ENCODE results near the gene GON4L.
"Not testable (repeated sequence)": the region's sequence is repeated elsewhere in the genome, so short reads cannot be mapped to it uniquely, and the experiment has no call there.

GON4L gene

GRCh38 chr1:155873860-155874259 is 16.8 kb upstream of the GON4L start:
- no peak for DNase-seq

- DNase-seq: no peak
Observed at GRCh38 chr1:155872527-155872926, 15.5 kb upstream of the GON4L start.

GRCh38 chr1:155871390-155871789 is 14.4 kb upstream of the GON4L start:
- DNase-seq: no peak

- DNase-seq: no peak
Observed at GRCh38 chr1:155867766-155868165, 10.8 kb upstream of the GON4L start.

GRCh38 chr1:155864393-155864792 is 7.4 kb upstream of the GON4L start:
- DNase-seq: no peak

GRCh38 chr1:155861896-155862295 is 4.9 kb upstream of the GON4L start:
- DNase-seq: no peak

- DNase-seq: no peak
Observed at GRCh38 chr1:155860970-155861510, 4.0 kb upstream of the GON4L start.

GRCh38 chr1:155859881-155860871 is 3.2 kb upstream of the GON4L start:
- DNase-seq: peak; percentile 69 to 86

GRCh38 chr1:155859234-155859829 is 2.3 kb upstream of the GON4L start, which contains the start of gene SYT11:
SYT11 (plus strand) TSS chr1:155859567; CDS start chr1:155859762, 195 bp downstream.
- DNase-seq: peak; percentile 99 to 100

- peak in 1 of 2 experiments; percentile 58 for DNase-seq
Observed at GRCh38 chr1:155858800-155859233, 1.8 kb upstream of the GON4L start.

GRCh38 chr1:155856257-155856974 is 598 bp downstream of the GON4L start:
- DNase-seq: no peak

- DNase-seq: no peak
Observed at GRCh38 chr1:155850345-155850744, 6.7 kb downstream of the GON4L start.

- DNase-seq: no peak
Observed at GRCh38 chr1:155847823-155848529, 9.0 kb downstream of the GON4L start.

GRCh38 chr1:155844860-155845421 is 12.1 kb downstream of the GON4L start:
- no peak for DNase-seq

GRCh38 chr1:155840386-155840785 is 16.6 kb downstream of the GON4L start:
- no peak for DNase-seq

- no peak for DNase-seq
Observed at GRCh38 chr1:155835548-155835947, 21.5 kb downstream of the GON4L start.

GRCh38 chr1:155834927-155835399 is 22.1 kb downstream of the GON4L start:
- DNase-seq: not testable (repeated sequence)

GRCh38 chr1:155834296-155834926 is 22.6 kb downstream of the GON4L start:
- DNase-seq: no peak

- no peak for DNase-seq
Observed at GRCh38 chr1:155833665-155834295, 23.2 kb downstream of the GON4L start.

- DNase-seq: no peak
Observed at GRCh38 chr1:155831279-155831976, 25.6 kb downstream of the GON4L start.
